CD4-positive, alpha-beta memory T cell (primary cell): ENCODE measurements around the gene NKD2. TPM values are rescaled to one million over a fixed set of nuclear protein-coding genes. Genes with fewer than 3 reads are reported as not detected.
"Not testable (repeated sequence)": the region's sequence is repeated elsewhere in the genome, so short reads cannot be mapped to it uniquely, and the experiment has no call there.

Experiments
- CTCF ChIA-PET: fragments of 350-600 bp; sonication (Branson Sonifier 250); formaldehyde crosslinking; loops from one replicate; lab custom pipeline; 2021; ENCODE audit warnings: inconsistent platforms; ENCODE audit not compliant: partially characterized antibody; lab: Charles Lee
- POLR2A ChIA-PET: fragments of 350-600 bp; sonication (Branson Sonifier 250); formaldehyde crosslinking; loops from one replicate; lab custom pipeline; 2021; ENCODE audit not compliant: partially characterized antibody; lab: Charles Lee
- DNase-seq, 5 donors: peaks; one replicate each; pipeline versions ENCODE4 v3.0.0 to v3.0.0-alpha.2; 2020 to 2022; ENCODE audit warnings: mixed read lengths in 1 of 5
- H3K27ac ChIP-seq: one replicate; pipeline ENCODE4 v1.7.0; 2013; ENCODE audit warnings: low read depth, low read length
- H3K27me3 ChIP-seq: 2 replicates; pipeline ENCODE4 v1.7.0; 2013; ENCODE audit warnings: mild to moderate bottlenecking, low read length, moderate library complexity; ENCODE audit not compliant: insufficient read depth
- H3K36me3 ChIP-seq: 2 replicates; pipeline ENCODE4 v1.7.0; 2013; ENCODE audit warnings: mild to moderate bottlenecking, low read length, moderate library complexity; ENCODE audit not compliant: insufficient read depth
- H3K4me1 ChIP-seq: 2 replicates; pipeline ENCODE4 v1.7.0; 2013; ENCODE audit warnings: mild to moderate bottlenecking, low read length, moderate library complexity; ENCODE audit not compliant: insufficient read depth
- H3K4me3 ChIP-seq, 2 donors: one replicate each; pipeline ENCODE4 v1.7.0; 2013; ENCODE audit warnings: low read length in 2 of 2, mild to moderate bottlenecking in 1 of 2
- H3K9me3 ChIP-seq, 2 donors: one replicate each; pipeline ENCODE4 v1.7.0; 2013; ENCODE audit warnings: low read length in 2 of 2, control low read depth in 1 of 2; ENCODE audit not compliant: control insufficient read depth in 1 of 2
- H3K27ac Mint-ChIP-seq, 7 donors: one replicate each; pipeline ENCODE4 v1.8.0; 2020 to 2021; ENCODE audit warnings: mixed read lengths in 7 of 7, mild to moderate bottlenecking in 6 of 7, inconsistent platforms in 3 of 7, moderate library complexity in 3 of 7
- H3K27me3 Mint-ChIP-seq, 2 donors: one replicate each; pipeline ENCODE4 v1.8.0; 2020 to 2021; ENCODE audit warnings: mixed read lengths in 2 of 2
- H3K36me3 Mint-ChIP-seq, 2 donors: one replicate each; pipeline ENCODE4 v1.8.0; 2020 to 2021; ENCODE audit warnings: mixed read lengths in 2 of 2, inconsistent platforms in 1 of 2, mild to moderate bottlenecking in 1 of 2
- H3K4me1 Mint-ChIP-seq, 4 donors: one replicate each; pipeline ENCODE4 v1.8.0; 2020 to 2021; ENCODE audit warnings: mixed read lengths in 4 of 4, mild to moderate bottlenecking in 1 of 4
- H3K4me3 Mint-ChIP-seq, 8 donors: one replicate each; pipeline ENCODE4 v1.8.0; 2020 to 2021; ENCODE audit warnings: mixed read lengths in 8 of 8, mild to moderate bottlenecking in 7 of 8, moderate library complexity in 6 of 8, inconsistent platforms in 3 of 8
- H3K9me3 Mint-ChIP-seq, 8 donors: one replicate each; pipeline ENCODE4 v1.8.0; 2020 to 2021; ENCODE audit warnings: mixed read lengths in 8 of 8, mild to moderate bottlenecking in 5 of 8, inconsistent platforms in 3 of 8, moderate library complexity in 1 of 8
- intact Hi-C: fragments of 100-400 bp; cut with micrococcal nuclease; formaldehyde crosslinking; loops from one replicate; pipeline ENCODE4 v1.15.1; 2023
- polyA plus RNA-seq, 2 donors: library from polyadenylated mRNA; unstranded; fragments of 300-500 nt; fragmentation: Illumina TruSeq; gene quantifications; one replicate each; pipeline ENCODE4 v1.2.3, GENCODE V29; 2021
- total RNA-seq, 2 experiments: library from RNA; stranded (reverse); gene quantifications; one replicate each; pipeline ENCODE4 v1.2.3, GENCODE V29; 2021

Gene NKD2
- total and polyA plus RNA-seq, 4 experiments from 2014 or later = not detected

GRCh38 chr5:1018596-1018995, 10.0 kb downstream of the NKD2 start:
- DNase-seq = no peak
- no peaks in the 10 kb centered on the region for H3K9me3 Mint-ChIP-seq
- POLR2A ChIA-PET = no interaction called here

GRCh38 chr5:1019001-1019905, 10.7 kb downstream of the NKD2 start:
- no peaks in the 10 kb centered on the region for H3K27me3 Mint-ChIP-seq
- H3K36me3 ChIP-seq = no peaks in the 10 kb centered on the region
- no peaks in the 10 kb centered on the region for H3K27me3 ChIP-seq
- H3K9me3 ChIP-seq = no peaks in the 10 kb centered on the region
- no peak overlapping the region for H3K27ac Mint-ChIP-seq
- DNase-seq = no peak
- H3K4me3 ChIP-seq = no peak overlapping the region
- ChIA-PET POLR2A (interaction anchor here (0.9 kb wide), 1 partner anchor 9 kb away, joined by 4 read pairs; no protein-coding TSS in a partner anchor), CTCF (no interaction called here)
- H3K4me1 Mint-ChIP-seq = no peaks in the 10 kb centered on the region
- H3K4me1 ChIP-seq = no peaks in the 10 kb centered on the region
- intact Hi-C loops = no loop called here
- H3K9me3 Mint-ChIP-seq = no peaks in the 10 kb centered on the region
- H3K4me3 Mint-ChIP-seq = no peak overlapping the region
- H3K27ac ChIP-seq = no peak overlapping the region
- H3K36me3 Mint-ChIP-seq = no peaks in the 10 kb centered on the region

More at GRCh38 chr5:1018596-1018995, 10.0 kb downstream of the NKD2 start:
- no peaks in the 10 kb centered on the region for H3K36me3 ChIP-seq
- intact Hi-C loops = no loop called here
- no peak overlapping the region for H3K27ac ChIP-seq
- no peaks in the 10 kb centered on the region for H3K27me3 ChIP-seq
- H3K9me3 ChIP-seq = no peaks in the 10 kb centered on the region
- Mint-ChIP-seq H3K27me3 (no peaks in the 10 kb centered on the region), H3K4me3 (no peak overlapping the region), H3K36me3 (no peaks in the 10 kb centered on the region), H3K27ac (no peak overlapping the region), H3K4me1 (no peaks in the 10 kb centered on the region)
- no peak overlapping the region for H3K4me3 ChIP-seq
- no peaks in the 10 kb centered on the region for H3K4me1 ChIP-seq
- CTCF ChIA-PET = no interaction called here

GRCh38 chr5:1020452-1020961, 11.9 kb downstream of the NKD2 start:
- intact Hi-C loops = no loop called here
- no peak overlapping the region for H3K4me3 Mint-ChIP-seq
- no peaks in the 10 kb centered on the region for H3K9me3 ChIP-seq
- no peak overlapping the region for H3K27ac ChIP-seq
- H3K27me3 ChIP-seq = no peaks in the 10 kb centered on the region
- H3K4me1 ChIP-seq = no peaks in the 10 kb centered on the region
- H3K36me3 ChIP-seq = no peaks in the 10 kb centered on the region
- no peaks in the 10 kb centered on the region for H3K36me3 Mint-ChIP-seq
- H3K9me3 Mint-ChIP-seq = no peaks in the 10 kb centered on the region
- no peak for DNase-seq
- H3K27me3 Mint-ChIP-seq = no peaks in the 10 kb centered on the region
- H3K27ac Mint-ChIP-seq = no peak overlapping the region
- ChIA-PET POLR2A (interaction anchor here (0.9 kb wide), 1 partner anchor 10 kb away, joined by 4 read pairs; no protein-coding TSS in a partner anchor), CTCF (no interaction called here)
- no peak overlapping the region for H3K4me3 ChIP-seq
- no peaks in the 10 kb centered on the region for H3K4me1 Mint-ChIP-seq

- Mint-ChIP-seq H3K27me3 (no peaks in the 10 kb centered on the region), H3K36me3 (no peaks in the 10 kb centered on the region), H3K27ac (no peak overlapping the region), H3K4me1 (no peaks in the 10 kb centered on the region), H3K9me3 (no peaks in the 10 kb centered on the region), H3K4me3 (no peak overlapping the region)
- Histone ChIP-seq H3K9me3 (no peaks in the 10 kb centered on the region), H3K27me3 (no peaks in the 10 kb centered on the region), H3K4me1 (no peaks in the 10 kb centered on the region), H3K36me3 (no peaks in the 10 kb centered on the region), H3K4me3 (no peak overlapping the region), H3K27ac (no peak overlapping the region)
- intact Hi-C loops = no loop called here
- no peak for DNase-seq
- POLR2A ChIA-PET = no interaction called here
- CTCF ChIA-PET = no interaction called here
These were observed 12.8 kb downstream of the NKD2 start for GRCh38 chr5:1021136-1021968.

- H3K4me1 ChIP-seq, H3K4me3 Mint-ChIP-seq, H3K9me3 Mint-ChIP-seq, H3K27me3 ChIP-seq, H3K9me3 ChIP-seq, H3K27ac Mint-ChIP-seq, H3K27me3 Mint-ChIP-seq, H3K27ac ChIP-seq, DNase-seq, intact Hi-C loops, H3K36me3 Mint-ChIP-seq, H3K4me1 Mint-ChIP-seq, POLR2A ChIA-PET, CTCF ChIA-PET, H3K4me3 ChIP-seq, H3K36me3 ChIP-seq: not testable (repeated sequence)
These were observed 13.4 kb downstream of the NKD2 start for GRCh38 chr5:1021969-1022336.

- Histone ChIP-seq H3K27ac (no peak overlapping the region), H3K27me3 (no peaks in the 10 kb centered on the region), H3K36me3 (no peaks in the 10 kb centered on the region), H3K4me1 (no peaks in the 10 kb centered on the region), H3K4me3 (no peak overlapping the region), H3K9me3 (no peaks in the 10 kb centered on the region)
- no peak for DNase-seq
- CTCF ChIA-PET = no interaction called here
- H3K4me3 Mint-ChIP-seq = no peak overlapping the region
- POLR2A ChIA-PET = no interaction called here
- intact Hi-C loops = no loop called here
- H3K27me3 Mint-ChIP-seq = no peaks in the 10 kb centered on the region
- H3K9me3 Mint-ChIP-seq = no peaks in the 10 kb centered on the region
- no peaks in the 10 kb centered on the region for H3K36me3 Mint-ChIP-seq
- H3K4me1 Mint-ChIP-seq = no peaks in the 10 kb centered on the region
- no peak overlapping the region for H3K27ac Mint-ChIP-seq
These were observed 18.4 kb downstream of the NKD2 start for GRCh38 chr5:1026700-1027621.
